GM19035 (cell line): ENCODE data around the gene DCUN1D2.

Experiments used
- ATAC-seq: cut with Tn5 transposase; IDR thresholded peaks from one replicate; pipeline ENCODE4 v1.9.1; 2021; ENCODE audit not compliant: unreplicated experiment

DCUN1D2 gene

DNA sequence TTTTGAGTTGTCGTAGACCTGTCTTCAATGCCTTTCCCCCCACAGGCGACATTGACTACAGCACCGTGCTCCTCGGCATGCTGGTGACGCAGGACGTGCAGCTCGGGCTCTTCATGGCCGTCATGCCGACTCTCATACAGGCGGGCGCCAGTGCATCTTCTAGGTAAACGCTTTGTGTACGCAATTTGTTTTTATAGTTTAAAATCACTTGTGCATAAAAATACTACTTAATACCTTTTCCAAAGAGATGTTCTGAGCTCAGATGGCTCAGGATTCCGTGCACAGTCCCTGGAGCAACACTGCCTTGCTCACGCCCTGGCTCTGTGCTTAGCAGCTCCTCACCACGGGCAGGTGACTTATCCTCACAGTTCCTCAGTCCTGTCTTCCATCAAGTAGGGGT is 30.1 kb upstream of the DCUN1D2 start:
- no peak for ATAC-seq

DNA sequence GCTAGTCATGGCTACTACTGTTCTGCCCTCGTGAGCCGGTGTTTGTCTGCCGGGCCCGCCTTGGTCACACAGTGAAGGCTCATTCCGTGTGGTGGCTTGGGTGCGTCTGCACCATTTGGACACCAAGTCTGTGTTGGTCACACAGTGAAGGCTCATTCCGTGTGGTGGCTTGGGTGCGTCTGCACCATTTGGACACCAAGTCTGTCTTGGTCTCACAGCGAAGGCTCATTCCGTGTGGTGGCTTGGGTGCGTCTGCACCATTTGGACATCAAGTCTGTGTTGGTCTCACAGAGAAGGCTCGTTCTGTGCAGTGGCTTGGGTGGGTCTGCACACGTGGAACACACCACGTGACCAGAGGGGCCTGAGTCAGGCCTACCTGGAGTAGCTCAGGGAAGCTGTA is 29.0 kb upstream of the DCUN1D2 start:
- ATAC-seq: no peak

DNA sequence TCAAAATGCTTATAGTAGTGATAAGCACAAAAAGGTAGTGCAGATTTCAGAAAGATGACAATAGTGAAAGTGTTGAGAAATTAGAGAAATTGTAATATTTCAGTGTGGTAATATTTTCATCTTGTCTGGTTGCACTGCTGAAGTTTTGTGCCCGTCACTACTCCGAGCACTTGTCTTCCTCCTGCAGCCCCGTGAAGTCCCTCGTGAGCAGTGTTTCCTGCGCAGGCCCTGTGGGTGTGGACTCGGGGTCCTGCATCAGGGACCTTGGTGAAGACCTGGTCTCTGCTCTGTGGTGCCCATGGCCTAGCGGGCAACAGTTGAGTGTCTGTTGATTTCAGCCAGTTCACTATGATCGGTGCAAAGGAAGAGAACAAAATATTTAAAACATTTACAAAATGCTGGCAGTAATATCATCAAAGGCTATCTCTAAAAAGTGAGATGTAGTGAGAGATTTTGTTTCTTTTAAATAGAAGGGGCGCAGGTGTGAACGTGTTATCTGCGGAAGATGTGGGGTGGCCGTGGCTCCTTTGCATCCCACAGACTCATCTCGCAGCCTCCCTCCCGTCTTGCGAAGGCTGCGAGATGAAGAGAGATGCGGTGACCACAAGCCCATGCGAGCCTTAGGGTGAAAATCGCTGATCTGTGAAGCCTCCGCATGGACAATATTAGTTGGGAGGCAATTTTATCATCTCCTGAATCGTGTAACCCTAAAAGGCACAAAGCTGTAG is 27.7 kb upstream of the DCUN1D2 start:
- ATAC-seq: no peak

DNA sequence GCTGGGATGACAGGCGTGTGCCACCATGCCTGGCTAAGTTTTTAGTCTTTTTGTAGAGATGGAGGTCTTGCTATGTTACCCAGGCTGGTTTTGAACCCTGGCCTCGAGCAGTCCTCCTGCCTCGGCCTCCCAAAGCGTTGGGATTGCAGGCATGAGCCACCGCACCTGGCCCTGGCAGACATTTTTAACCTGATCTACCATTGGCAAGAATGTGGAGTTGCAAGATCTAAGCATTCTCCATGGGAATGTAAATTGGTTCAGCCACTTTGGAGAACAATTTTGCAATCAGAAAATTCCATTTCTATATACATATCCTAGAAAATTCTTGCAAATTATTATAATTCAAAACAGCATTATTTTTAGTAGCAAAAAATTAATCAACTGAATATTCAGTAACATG is 24.3 kb upstream of the DCUN1D2 start:
- ATAC-seq: no peak

DNA sequence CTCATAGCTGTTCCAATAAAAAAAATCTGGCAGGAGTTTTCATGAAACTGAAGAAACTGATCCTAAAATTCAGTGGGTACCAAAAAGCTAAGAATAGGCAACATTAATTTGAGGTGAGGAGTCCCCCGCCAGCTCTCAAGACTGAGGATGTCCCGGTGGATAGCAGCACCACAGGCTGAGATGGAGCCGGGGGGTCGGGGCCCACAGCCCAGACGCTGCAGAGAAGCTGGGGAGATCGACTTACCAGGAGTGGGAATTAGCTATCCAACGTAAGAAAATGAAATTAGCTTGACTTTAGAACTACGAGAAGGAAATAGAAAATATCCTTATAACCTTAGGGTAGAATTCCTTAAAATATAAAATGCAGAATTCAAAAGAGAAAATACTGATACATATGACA is 23.2 kb upstream of the DCUN1D2 start:
- ATAC-seq: no peak

DNA sequence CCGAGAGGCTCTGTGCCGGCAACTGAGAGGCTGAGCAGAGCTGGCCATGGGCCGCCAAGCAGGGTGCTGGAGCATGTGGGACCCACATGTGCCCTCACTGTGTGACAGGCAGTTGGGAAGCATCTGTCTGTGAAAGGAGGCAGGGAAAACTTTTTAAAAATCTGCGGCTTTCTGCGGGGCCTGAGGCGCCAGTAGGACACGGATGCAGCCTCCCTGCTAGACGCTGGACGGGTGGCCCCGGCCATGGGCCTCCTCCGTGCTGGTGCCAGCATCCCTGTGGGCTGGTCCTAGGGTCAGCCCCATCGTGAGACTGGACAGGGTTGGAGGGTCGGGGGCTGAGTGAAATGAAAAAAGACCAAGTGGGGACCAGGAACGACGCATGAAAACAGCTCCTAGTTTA is 20.9 kb upstream of the DCUN1D2 start:
- no peak for ATAC-seq

DNA sequence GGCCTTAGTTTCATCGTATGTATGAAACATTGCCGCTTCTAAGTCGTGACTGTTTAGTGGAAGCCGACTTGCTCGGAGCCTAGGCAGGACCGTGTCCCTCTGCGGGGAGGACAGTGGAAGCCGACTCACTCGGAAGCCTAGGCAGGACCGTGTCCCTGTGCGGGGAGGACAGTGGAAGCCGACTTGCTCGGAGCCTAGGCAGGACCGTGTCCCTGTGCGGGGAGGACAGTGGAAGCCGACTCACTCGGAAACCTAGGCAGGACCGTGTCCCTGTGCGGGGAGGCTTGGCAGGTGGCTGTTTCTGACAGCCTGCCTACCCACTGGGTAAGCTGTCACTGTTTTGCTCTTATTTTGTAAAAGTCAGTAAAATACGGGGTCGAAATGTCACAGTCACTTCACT is 20.4 kb upstream of the DCUN1D2 start:
- ATAC-seq: no peak

DNA sequence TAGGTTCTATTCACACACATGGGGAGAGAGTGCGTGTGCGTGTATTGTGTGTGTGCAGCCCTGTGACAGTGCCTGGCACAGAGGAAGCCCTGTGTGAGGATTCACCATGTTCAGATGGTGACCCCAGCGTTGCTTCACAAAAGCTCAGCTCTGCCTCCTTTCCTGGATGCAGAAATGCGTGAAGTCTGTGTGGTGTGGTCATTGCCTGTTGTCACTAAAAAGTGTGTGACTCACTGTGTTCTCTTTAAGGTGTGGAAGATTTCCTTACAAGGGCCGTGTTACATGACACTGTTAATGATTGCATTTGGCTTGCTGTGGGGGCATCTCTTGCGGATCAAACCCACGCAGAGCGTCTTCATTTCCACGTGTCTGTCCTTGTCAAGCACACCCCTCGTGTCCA is 19.5 kb upstream of the DCUN1D2 start:
- no peak for ATAC-seq

DNA sequence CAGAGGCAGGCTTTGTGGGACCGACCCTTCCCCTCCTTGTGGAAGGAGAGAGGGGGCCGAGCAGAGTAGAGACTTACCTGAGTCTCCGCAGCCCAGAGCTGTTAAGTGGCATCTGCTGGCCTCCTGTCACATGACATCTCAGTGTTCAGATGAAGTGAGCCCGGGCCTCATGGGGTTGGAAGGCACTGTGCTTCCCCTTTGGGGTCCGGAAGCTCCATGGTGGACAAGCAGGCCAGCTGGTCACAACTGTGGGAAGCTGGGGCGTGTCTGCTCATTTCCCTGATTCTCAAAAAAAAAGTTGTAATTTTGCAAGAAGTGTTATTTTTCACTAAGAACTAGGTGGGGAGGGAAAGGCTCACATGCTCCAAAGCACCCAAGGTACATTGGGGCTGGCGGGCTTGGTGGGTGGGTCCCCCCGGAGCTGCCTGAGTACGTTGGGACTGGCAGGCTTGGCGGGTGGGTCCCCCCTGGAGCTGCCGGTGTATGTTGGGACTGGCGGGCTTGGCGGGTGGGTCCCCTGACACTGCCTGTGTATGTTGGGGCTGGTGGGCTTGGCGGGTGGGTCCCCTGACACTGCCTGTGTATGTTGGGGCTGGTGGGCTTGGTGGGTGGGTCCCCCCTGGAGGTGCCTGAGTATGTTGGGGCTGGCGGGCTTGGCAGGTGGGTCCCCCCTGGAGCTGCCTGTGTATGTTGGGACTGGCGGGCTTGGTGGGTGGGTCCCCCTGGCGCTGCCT is 18.2 kb upstream of the DCUN1D2 start:
- ATAC-seq: no peak

DNA sequence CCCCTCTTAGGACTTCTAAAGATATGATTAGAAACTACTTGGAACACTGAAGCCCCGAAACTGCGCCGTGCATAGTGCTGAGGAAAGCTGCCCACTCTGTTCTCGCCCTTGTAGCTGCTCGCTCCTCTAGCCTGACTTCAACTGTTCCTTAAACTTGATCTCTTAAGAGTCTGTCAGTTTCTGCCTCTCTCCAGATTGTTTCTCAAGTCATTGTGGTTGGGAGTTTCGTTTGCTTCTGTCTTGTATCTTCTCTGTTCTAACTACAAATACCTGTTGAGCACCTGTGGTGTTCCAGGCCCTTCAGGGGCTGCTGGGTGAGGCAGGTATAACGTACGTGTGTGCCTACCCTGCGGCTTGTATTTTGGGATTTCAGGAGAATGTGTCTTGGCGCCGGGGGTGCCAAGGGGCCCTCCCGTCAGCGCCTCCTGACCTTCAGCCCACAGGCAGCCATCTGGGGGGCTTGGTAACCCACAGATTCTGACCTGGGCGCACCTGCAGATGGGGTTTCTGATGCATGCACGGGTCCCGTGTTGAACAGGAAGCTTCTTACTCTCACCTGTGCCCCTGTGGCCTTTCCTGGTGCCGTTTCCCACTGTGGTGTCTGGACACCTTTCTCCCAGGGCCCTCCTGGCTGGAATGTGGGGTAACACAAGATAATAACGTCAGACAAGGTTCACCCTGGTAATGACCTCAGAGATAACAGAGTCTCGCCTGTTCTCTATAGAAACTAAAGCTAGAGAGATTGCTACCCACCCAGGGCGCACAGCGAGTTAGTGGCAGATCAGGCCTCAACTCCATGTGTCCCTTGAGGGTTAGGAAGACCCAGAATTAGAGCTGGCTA is 17.2 kb upstream of the DCUN1D2 start:
- no peak for ATAC-seq

DNA sequence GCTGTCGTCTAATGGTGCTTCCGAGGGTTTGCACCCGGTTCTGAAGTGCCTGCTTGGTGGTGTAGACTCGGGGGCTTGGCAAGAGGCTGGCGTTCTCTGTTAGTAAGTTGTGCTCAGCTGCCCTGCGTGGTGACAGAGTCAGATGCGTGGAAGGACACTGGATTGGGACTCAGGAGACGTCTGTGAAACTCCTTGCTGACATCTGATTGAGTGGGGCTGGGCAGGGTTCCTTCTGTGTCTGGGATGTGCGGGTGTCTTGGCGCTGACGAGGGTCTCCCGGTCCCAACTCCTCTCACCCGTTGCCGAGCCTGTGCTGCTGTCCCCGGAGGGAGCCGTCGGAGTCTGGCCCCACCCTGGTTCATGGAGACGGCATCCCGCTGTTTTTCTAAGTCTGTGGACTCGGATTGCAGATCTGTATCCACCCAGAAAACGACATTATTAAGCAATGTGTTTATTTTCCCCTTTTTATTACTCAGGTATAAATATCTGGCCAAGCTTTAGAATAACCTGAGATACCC is 16.4 kb upstream of the DCUN1D2 start:
- ATAC-seq: no peak

DNA sequence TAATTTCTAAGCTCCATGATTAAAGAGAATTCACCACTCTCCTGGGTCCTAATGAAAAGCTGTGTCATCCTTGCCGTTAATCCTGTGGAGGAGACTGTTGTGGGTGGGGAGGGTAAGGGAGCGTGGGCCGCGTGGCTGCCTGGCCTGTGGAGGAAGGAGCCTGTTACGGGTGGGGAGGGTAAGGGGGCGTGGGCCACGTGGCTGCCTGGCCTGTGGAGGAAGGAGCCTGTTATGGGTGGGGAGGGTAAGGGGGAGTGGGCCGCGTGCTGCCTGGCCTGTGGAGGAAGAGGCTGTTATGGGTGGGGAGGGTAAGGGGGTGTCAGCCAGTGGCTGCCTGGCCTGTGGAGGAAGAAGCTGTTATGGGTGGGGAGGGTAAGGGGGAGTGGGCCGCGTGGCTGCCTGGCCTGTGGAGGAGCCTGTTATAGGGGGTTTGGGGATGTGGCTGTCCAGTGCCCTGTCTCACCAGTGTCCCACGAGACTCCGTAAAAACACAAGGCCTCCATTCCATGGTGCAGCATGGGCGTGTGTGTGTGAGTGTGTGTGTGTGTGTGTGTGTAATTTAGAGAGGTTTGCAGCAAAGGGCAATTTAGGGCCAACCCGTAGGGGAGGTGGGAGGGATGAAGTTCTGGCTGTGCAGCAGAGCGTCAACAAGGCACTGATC is 15.6 kb upstream of the DCUN1D2 start:
- no peak for ATAC-seq

DNA sequence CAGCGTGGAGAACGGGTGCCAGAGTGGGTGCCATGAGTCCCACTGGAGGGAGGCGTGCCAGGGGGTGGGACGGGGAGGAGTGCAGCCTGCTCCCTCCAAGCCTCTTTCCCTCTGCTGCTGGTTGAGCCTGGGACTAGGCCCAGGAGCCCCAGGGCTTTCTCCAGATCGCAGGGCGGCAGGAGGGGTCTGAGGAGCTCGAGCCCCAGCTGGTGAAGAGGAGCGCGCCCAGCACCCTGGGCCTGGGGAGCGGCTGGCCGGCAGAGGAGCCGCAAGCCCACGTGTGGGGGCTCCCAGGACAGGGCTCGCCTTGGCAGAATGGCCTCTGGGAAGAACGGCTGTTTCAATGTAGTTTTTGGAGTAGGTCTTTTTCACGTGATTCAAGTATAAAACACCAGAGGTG is 12.2 kb upstream of the DCUN1D2 start:
- no peak for ATAC-seq

DNA sequence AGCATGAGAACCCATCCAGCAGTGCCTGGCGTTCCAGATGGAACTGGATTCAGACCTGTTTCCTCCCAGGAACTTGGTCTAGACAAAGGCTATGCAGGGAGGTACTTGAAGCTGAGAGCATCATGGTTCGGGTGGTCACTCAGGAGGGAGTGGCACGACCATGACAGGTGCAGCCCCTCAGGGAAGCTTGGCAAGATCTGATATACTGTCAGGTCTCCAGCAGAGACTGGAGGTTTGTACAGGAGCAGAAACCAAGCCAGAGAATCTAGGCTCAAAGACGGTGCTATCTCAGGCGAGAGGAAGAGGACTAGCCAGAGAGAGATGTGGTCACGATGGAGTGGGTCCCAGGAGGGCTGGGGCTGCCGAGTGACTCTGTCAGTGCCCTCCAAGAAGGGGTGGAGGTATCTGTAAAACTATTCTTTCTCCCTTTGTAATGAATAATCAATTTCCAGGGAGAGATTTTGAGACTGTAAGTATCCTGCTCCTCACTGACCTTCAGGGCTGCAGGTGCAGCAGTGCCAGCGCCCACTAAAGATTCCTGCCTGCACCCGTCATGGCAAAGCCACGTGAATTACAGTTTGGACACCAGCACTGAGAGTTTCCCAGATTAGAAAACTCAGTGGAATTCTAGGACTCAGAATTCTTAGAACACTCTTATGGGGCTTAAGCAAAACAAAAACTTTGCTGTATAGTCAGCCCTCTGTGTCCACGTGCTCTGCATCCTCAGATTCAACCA is 10.2 kb upstream of the DCUN1D2 start:
- no peak for ATAC-seq

DNA sequence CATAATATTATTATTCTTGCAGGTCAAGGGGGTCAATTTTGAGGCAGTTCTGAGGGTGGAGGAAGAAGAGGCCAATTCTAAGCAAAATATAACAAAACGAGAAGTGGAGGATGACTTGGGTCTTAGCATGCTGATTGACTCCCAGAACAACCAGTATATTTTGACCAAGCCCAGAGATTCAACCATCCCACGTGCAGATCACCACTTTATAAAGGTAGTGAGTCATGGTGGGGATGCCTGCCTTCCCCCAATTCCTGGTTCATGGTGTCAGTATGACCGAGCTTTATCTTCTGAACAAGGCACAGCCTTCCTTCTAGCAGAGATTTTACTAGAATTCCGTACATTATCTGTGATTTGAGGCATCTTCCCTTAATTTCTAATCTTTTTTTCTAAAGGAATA is 9.4 kb upstream of the DCUN1D2 start:
- ATAC-seq: no peak

DNA sequence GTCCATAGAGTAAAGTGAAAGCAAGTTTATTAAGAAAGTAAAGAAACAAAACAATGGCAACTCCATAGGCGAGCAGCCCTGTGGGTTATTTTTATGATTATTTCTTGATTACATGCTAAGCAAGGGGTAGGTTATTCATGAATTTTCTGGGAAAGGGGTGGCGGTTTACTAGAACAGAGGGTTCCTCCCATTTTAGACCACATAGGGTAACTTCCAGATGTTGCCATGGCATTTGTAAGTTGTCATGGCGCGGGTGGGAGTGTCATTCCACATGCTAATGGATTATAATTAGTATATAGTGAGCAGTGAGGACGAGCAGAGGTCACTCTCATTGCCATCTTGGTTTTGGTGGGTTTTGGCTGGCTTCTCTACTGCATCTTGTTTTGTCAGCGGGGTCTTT is 8.4 kb upstream of the DCUN1D2 start:
- ATAC-seq: no peak

DNA sequence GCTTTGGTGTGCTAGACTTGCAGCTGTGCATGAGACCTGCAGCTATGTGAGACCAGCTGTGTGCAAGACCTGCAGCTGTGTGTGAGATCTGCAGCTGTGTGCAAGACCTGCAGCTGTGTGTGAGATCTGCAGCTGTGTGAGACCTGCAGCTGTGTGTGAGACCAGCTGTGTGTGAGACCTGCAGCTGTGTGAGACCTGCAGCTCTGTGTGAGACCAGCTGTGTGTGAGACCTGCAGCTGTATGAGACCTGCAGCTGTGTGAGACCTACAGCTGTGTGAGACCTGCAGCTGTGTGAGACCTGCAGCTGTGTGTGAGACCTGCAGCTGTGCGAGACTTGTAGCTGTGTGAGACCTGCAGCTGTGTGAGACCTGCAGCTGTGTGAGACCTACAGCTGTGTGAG is 6.7 kb upstream of the DCUN1D2 start:
- ATAC-seq: no peak

DNA sequence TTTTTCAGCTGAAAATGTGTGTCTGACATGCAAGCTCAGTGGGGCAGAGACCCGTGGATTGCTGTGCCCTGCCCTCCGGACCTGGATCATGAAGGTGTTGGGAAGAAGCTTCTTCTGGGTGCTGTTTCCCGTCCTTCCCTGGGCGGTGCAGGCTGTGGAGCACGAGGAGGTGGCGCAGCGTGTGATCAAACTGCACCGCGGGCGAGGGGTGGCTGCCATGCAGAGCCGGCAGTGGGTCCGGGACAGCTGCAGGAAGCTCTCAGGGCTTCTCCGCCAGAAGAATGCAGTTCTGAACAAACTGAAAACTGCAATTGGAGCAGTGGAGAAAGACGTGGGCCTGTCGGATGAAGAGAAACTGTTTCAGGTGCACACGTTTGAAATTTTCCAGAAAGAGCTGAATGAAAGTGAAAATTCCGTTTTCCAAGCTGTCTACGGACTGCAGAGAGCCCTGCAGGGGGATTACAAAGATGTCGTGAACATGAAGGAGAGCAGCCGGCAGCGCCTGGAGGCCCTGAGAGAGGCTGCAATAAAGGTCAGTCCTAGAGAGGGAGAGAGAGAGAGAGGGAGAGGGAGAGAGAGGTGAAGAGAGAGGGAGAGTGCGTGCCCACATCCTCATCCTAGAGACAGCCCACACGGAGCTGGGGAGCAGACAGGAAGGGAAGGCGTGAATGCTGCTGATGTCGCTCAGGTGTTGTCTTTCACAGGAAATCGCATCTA is 5.1 kb upstream of the DCUN1D2 start:
- ATAC-seq: no peak

DNA sequence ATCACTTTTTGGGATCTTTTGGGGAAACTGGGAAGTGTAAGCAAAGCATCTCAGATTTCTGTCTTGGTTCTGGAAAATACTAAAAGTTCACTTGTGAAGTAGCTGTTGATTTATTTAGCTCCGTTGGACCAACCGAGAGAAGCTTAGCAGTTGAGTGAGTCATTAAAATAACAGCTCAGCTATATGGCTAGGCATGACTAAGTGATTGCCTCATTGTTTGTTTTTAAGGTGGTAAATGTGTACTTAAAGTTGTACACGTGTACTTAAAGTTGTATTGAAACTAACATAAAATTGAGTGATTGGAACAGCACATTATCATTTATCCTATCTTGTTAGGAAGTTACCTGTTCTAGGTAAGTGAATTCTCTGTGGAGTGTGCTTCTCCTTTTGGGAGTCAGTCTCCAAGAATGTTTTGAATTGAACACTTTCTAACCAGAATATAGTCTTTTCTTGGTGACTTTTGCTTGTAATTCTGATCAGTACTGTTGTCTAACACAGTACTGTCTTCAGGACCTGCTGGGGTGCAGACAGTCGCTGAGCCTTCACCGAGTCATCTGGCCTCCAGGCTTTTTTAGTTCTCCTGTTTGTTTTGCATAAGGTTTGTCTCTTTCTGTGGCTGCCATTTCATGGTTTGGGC is 2.9 kb upstream of the DCUN1D2 start:
- ATAC-seq: no peak
